Natural killer cell treated with Interleukin-12 subunit alpha and Interleukin-12 subunit beta and Interleukin-15 and Interleukin-18, amount 100 ng/mL, for 72 hours (primary cell): ENCODE measurements around the gene RHCG. TPM values are rescaled to one million over a fixed set of nuclear protein-coding genes. Genes with fewer than 3 reads are reported as not detected.

Experiments
- total RNA-seq, 2 donors: library from RNA; stranded (reverse); gene quantifications; one replicate each; pipeline ENCODE4 v1.2.3, GENCODE V29; 2022

The RHCG gene
- total RNA-seq, 2 donors from 2014 or later: not detected

Other genes starting within 250 kb of the RHCG start
- gene POLG, start 161.8 kb downstream of the RHCG start, total RNA-seq: 100 to 1,000 TPM; 169 to 184 TPM
- 10 to 100 TPM; 12.9 to 42.1 TPM for gene TICRR, start 78.9 kb upstream of the RHCG start, total RNA-seq
- gene KIF7, start 158.9 kb upstream of the RHCG start, total RNA-seq: 1 to 10 TPM in 1 of 2 donors, under 1 TPM in 1; 1.00 to 1.4 TPM
- 1 to 10 TPM in 1 of 2 donors, under 1 TPM in 1; 0.33 to 1.0 TPM for gene PLIN1, start 182.8 kb upstream of the RHCG start, total RNA-seq
- 1 to 10 TPM; 3.1 to 3.2 TPM for gene PEX11A, start 194.2 kb upstream of the RHCG start, total RNA-seq
- not detected for gene WDR93, start 194.2 kb upstream of the RHCG start, total RNA-seq